K562 (cell line): Measurements from ENCODE around the gene LYVE1. TPM values are rescaled to one million over a fixed set of nuclear protein-coding genes. Genes with fewer than 3 reads are reported as not detected.

ENCODE experiments used
- ATAC-seq: fragments of 200-7000 bp; cut with Tn5 transposase; 3 replicates; pipeline ENCODE4 v1.9.1; 2020; ENCODE audit warnings: moderate library complexity
- BruUV-seq: library from RNA; stranded (reverse); fragments of 400-500 nt; replicated peaks from 2 replicates; lab custom pipeline; 2021; lab: Mats Ljungman, UMichigan
- CTCF ChIA-PET: fragments of 300-600 bp; formaldehyde crosslinking; extraction: SDS; loops from one replicate; lab custom pipeline; 2021; ENCODE audit warnings: low intra/inter-chr PET ratio; lab: Yijun Ruan, JAX
- POLR2A ChIA-PET: fragments of 300-600, 350-650 bp; sonication (Branson Sonifier 250); formaldehyde crosslinking; extraction: SDS; loops from one replicate; lab custom pipeline; 2021; ENCODE audit warnings: antibody characterized with exemption, inconsistent platforms; lab: Yijun Ruan, JAX
- DNase-seq, 4 experiments: peaks; one replicate each; pipeline versions ENCODE4 v3.0.0 to v3.0.0-alpha.2; 2011 to 2018; ENCODE audit warnings: low spot score in 3 of 4, mixed read lengths in 3 of 4; ENCODE audit errors: extremely low read depth in 1 of 4
- FAIRE-seq: peaks from 2 replicates; lab custom pipeline; 2011; peaks lifted over from hg19 to GRCh38; lab: Jason Lieb, UNC
- H2AFZ ChIP-seq: 2 replicates; pipeline ENCODE4 v1.6.0; 2011; ENCODE audit warnings: low read depth, low read length, control low read depth, inconsistent platforms
- H3K27ac ChIP-seq: fragments of 200-600 bp; 3 replicates; pipeline ENCODE4 v1.8.0; 2011; ENCODE audit warnings: low read depth, mild to moderate bottlenecking, control low read depth, inconsistent platforms, low read length, moderate library complexity, mixed read lengths; ENCODE audit errors: extremely low read depth
- H3K27me3 ChIP-seq, 2 experiments: fragments of 300-600 bp in 1 of 2; 2 replicates in 1 of 2; 3 replicates in 1 of 2; pipeline versions ENCODE4 v1.6.0 to v1.8.0; 2011; ENCODE audit warnings: inconsistent platforms in 2 of 2, low read length in 2 of 2, mild to moderate bottlenecking in 1 of 2, mixed read lengths in 1 of 2, moderate library complexity in 1 of 2; ENCODE audit not compliant: control insufficient read depth in 2 of 2, insufficient read depth in 2 of 2
- H3K36me3 ChIP-seq: fragments of 300-600 bp; 3 replicates; pipeline ENCODE4 v1.8.0; 2011; ENCODE audit warnings: mild to moderate bottlenecking, low read length, inconsistent platforms; ENCODE audit not compliant: control insufficient read depth, insufficient read depth
- H3K4me1 ChIP-seq, 2 experiments: fragments of 200-600 bp in 1 of 2; replicated peaks in 1 of 2; 2 replicates in 1 of 2; 3 replicates in 1 of 2; pipeline versions ENCODE4 v1.5.1 to v1.8.0; 2011; ENCODE audit warnings: inconsistent platforms in 2 of 2, low read length in 2 of 2, mild to moderate bottlenecking in 1 of 2, mixed read lengths in 1 of 2, moderate library complexity in 1 of 2; ENCODE audit not compliant: control insufficient read depth in 2 of 2, insufficient read depth in 2 of 2
- H3K4me2 ChIP-seq: 2 replicates; pipeline ENCODE4 v1.6.1; 2011; ENCODE audit warnings: low read length, control low read depth, inconsistent platforms, mixed read lengths; ENCODE audit not compliant: insufficient read depth
- H3K4me3 ChIP-seq: fragments of 200-600 bp; sonication (generic), shearing (Covaris generic); 2 replicates; pipeline ENCODE4 v1.5.1; 2016; ENCODE audit warnings: control low read depth, inconsistent platforms
- H3K79me2 ChIP-seq: fragments of 200-600 bp; 3 replicates; pipeline ENCODE4 v1.8.0; 2011; ENCODE audit warnings: low read length, inconsistent platforms; ENCODE audit not compliant: control insufficient read depth, insufficient read depth
- H3K9ac ChIP-seq, 2 experiments: 2 replicates each; pipeline versions ENCODE4 v1.6.0 to v1.6.1; 2011; ENCODE audit warnings: low read depth in 2 of 2, low read length in 2 of 2, control low read depth in 1 of 2, inconsistent platforms in 1 of 2, mild to moderate bottlenecking in 1 of 2, mixed read lengths in 1 of 2; ENCODE audit not compliant: insufficient read depth in 1 of 2
- H3K9me1 ChIP-seq: one replicate; pipeline ENCODE4 v1.6.0; 2011; ENCODE audit warnings: inconsistent platforms, mild to moderate bottlenecking, low read length, moderate library complexity; ENCODE audit not compliant: control insufficient read depth, insufficient read depth
- H3K9me3 ChIP-seq: replicated peaks from 2 replicates; pipeline ENCODE4 v1.5.1; 2011; ENCODE audit warnings: low read depth, low read length, inconsistent platforms; ENCODE audit not compliant: control insufficient read depth, insufficient read depth
- H4K20me1 ChIP-seq: replicated peaks from 2 replicates; pipeline ENCODE4 v1.6.1; 2011; ENCODE audit warnings: low read length, inconsistent platforms, mixed read lengths; ENCODE audit not compliant: control insufficient read depth, insufficient read depth
- ATF7 ChIP-seq: fragments of 450-650 bp; IDR thresholded peaks from 2 replicates; pipeline ENCODE4 v1.7.1; 2014; ENCODE audit warnings: mild to moderate bottlenecking, moderate library complexity
- CREB3 ChIP-seq: fragments of 450-650 bp; conservative IDR thresholded peaks from 2 replicates; pipeline ENCODE4 v1.6.1; 2016; ENCODE audit warnings: missing genetic modification characterization, low read depth, mild to moderate bottlenecking, missing compliant biosample characterization, moderate library complexity
- EP300 ChIP-seq: IDR thresholded peaks from 2 replicates; pipeline ENCODE4 v1.6.1; 2012; ENCODE audit warnings: low read length, improper control_type of control experiment
- GABPA ChIP-seq: fragments of 200-800 bp; sonication (Bioruptor generic); conservative IDR thresholded peaks from 2 replicates; pipeline ENCODE4 v1.6.1; 2016; ENCODE audit warnings: low read depth, missing genetic modification characterization, missing compliant biosample characterization
- PPARD ChIP-seq: fragments of 250-450 bp; sonication (Bioruptor Pico); IDR thresholded peaks from 2 replicates; pipeline ENCODE4 v1.8.0; 2022; ENCODE audit warnings: inconsistent platforms, mild to moderate bottlenecking, moderate library complexity
- ZBTB11 ChIP-seq, 3 experiments: fragments of 200-800 bp in 1 of 3; fragments of 250-450 bp in 1 of 3; fragments of 450-650 bp in 1 of 3; sonication (Bioruptor Pico) in 1 of 3; sonication (Bioruptor generic) in 1 of 3; formaldehyde crosslinking in 1 of 3; IDR thresholded peaks; 2 replicates each; pipeline versions ENCODE4 v1.6.1 to v1.8.0; 2016 to 2022; ENCODE audit warnings: mild to moderate bottlenecking in 2 of 3, missing genetic modification characterization in 2 of 3, missing compliant biosample characterization in 1 of 3, moderate library complexity in 1 of 3
- ZNF184 ChIP-seq: sonication (generic); formaldehyde crosslinking; IDR thresholded peaks from 2 replicates; pipeline ENCODE4 v1.5.0; 2020; ENCODE audit warnings: missing genetic modification reagents
- ZNF785 ChIP-seq: fragments of 250-450 bp; sonication (Bioruptor Pico); IDR thresholded peaks from 2 replicates; pipeline ENCODE4 v1.4.0; 2020; ENCODE audit warnings: mild to moderate bottlenecking
- WGBS: fragments of 100-300 bp; shearing (Covaris generic); methylation state at CpG from one replicate; pipeline ENCODE4 v1.1.6; 2016; ENCODE audit warnings: low coverage, mixed read lengths; ENCODE audit not compliant: insufficient coverage; ENCODE audit errors: missing lambda C conversion rate; 5-methylcytosine and 5-hydroxymethylcytosine counted together
- in situ Hi-C: fragments of 300-500 bp; cut with MboI; formaldehyde crosslinking; loops from 4 replicates; pipeline ENCODE4 v1.15.0; 2018; ENCODE audit warnings: inconsistent platforms, mixed read lengths
- intact Hi-C: fragments of 100-400 bp; cut with micrococcal nuclease; formaldehyde crosslinking; loops from 2 replicates; pipeline ENCODE4 v1.14.2; 2022
- polyA plus RNA-seq, 8 experiments: library from polyadenylated mRNA; depleted of rRNA in 4 of 8; stranded (reverse) in 5 of 8; unstranded in 3 of 8; fragments of >200 nt; fragmentation: Nextera tagmentation in 2 of 8; fragmentation: Illumina TruSeq in 1 of 8; extraction: Ambion mirVana in 2 of 8; extraction: Trizol in 1 of 8; gene quantifications; 2 replicates each; pipeline versions ENCODE4 v1.2.1 to v1.2.3, GENCODE V29; 2011 to 2014; ENCODE audit warnings: inconsistent platforms in 1 of 8, missing spikeins in 1 of 8
- total RNA-seq, 7 experiments: library from RNA; depleted of rRNA in 6 of 7; stranded (reverse); fragments of >200 nt in 6 of 7; fragmentation: Illumina TruSeq in 2 of 7; extraction: Trizol in 2 of 7; gene quantifications; 2 replicates each; pipeline versions ENCODE4 v1.2.1 to v1.2.3, GENCODE V29; 2011 to 2021; ENCODE audit warnings: low replicate concordance in 1 of 7

LYVE1 gene
- total and polyA plus RNA-seq, 9 of the 15 experiments (the other 6 are each of a cell fraction or from before 2014, with no cell fraction given): 0.06 to 1.1 (median 0.14) TPM; not detected in 1

- Histone ChIP-seq H4K20me1 (no peaks in the 10 kb centered on the region), H3K9ac (no peak overlapping the region), H2AFZ (no peak overlapping the region), H3K36me3 (peaks cover 66% of the 10 kb centered on the region; the same call in 2 of the 3 replicates), H3K27me3 (no peaks in the 10 kb centered on the region), H3K79me2 (no peaks in the 10 kb centered on the region), H3K4me3 (no peak overlapping the region), H3K4me1 (0 out of 5 replicates have a peak, but pooled peaks cover 0 to 4% of the 10 kb centered on the region in 2 experiments), H3K4me2 (no peak overlapping the region), H3K9me1 (no peaks in the 10 kb centered on the region), H3K27ac (no peak overlapping the region), H3K9me3 (no peaks in the 10 kb centered on the region)
- ChIA-PET CTCF (no interaction called here), POLR2A (interaction anchor here (0.6 to 1.1 kb wide), 3 partner anchors 14 to 138 kb away, joined by 3 read pairs; partner anchors contain the start of gene RNF141)
- FAIRE-seq (no peak), ATAC-seq (no peak), DNase-seq (no peak)
- BruUV-seq: no TSS peak
- WGBS: 78% methylated on average over 6 of the region's 6 CpGs
- in situ Hi-C loops: no loop called here
- intact Hi-C loops: no loop called here
- TF ChIP-seq EP300: no peak
Measured at GRCh38 chr11:10526974-10527918, 41.2 kb downstream of the LYVE1 start.

- no TSS peak for BruUV-seq
- CTCF ChIA-PET: no interaction called here
- Histone ChIP-seq H3K4me3 (no peak overlapping the region), H3K27ac (no peak overlapping the region), H3K9me1 (no peaks in the 10 kb centered on the region), H2AFZ (no peak overlapping the region), H3K27me3 (no peaks in the 10 kb centered on the region), H3K4me1 (0 out of 5 replicates have a peak, but pooled peaks cover 0 to 4% of the 10 kb centered on the region in 2 experiments), H3K4me2 (no peak overlapping the region), H3K79me2 (no peaks in the 10 kb centered on the region), H4K20me1 (no peaks in the 10 kb centered on the region), H3K36me3 (peaks cover 74% of the 10 kb centered on the region), H3K9ac (no peak overlapping the region), H3K9me3 (no peaks in the 10 kb centered on the region)
- ATAC-seq (no peak), FAIRE-seq (no peak), DNase-seq (no peak)
- TF ChIP-seq PPARD (no peak), CREB3 (no peak), GABPA (tag) (no peak), ATF7 (no peak), ZBTB11 (CRISPR knock-in tag; IDR thresholded peaks at IDR 0.05) (no peak), ZNF785 (CRISPR knock-in tag) (no peak), ZNF184 (CRISPR knock-in tag) (no peak)
- POLR2A ChIA-PET: interaction anchor here (1.6 kb wide), 1 partner anchor 14 kb away, joined by 3 read pairs; no protein-coding TSS in a partner anchor
- in situ Hi-C loops (loop anchor here (25.0 kb wide), 1 partner anchor 213 kb away; no protein-coding TSS in a partner anchor), intact Hi-C loops (no loop called here)
- WGBS: 79% methylated on average over 1 of the region's 1 CpG
Measured at GRCh38 chr11:10524471-10524870, 44.0 kb downstream of the LYVE1 start.
